ENCODE data around the gene PRKN.

DNA sequence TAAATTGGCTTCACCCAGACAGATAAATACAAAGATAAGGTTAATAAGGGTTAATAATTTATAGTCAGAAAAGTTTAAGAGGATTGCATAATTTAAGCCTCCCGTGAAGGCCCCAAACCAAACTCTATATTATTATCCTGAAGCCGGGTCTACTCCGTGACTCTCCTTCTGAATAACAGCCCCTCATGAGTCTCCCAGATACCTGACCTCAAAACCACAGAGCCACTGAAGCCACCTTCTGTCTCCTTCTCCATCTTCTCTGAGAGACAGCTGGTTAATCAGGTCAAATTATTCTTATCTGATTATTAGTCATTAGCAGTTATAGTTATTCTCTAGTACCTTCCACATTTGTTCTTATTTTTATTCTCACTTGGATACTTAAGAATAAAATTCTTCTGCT is 884.5 kb downstream of the PRKN start:
- TF ChIP-seq, protein P1, sequence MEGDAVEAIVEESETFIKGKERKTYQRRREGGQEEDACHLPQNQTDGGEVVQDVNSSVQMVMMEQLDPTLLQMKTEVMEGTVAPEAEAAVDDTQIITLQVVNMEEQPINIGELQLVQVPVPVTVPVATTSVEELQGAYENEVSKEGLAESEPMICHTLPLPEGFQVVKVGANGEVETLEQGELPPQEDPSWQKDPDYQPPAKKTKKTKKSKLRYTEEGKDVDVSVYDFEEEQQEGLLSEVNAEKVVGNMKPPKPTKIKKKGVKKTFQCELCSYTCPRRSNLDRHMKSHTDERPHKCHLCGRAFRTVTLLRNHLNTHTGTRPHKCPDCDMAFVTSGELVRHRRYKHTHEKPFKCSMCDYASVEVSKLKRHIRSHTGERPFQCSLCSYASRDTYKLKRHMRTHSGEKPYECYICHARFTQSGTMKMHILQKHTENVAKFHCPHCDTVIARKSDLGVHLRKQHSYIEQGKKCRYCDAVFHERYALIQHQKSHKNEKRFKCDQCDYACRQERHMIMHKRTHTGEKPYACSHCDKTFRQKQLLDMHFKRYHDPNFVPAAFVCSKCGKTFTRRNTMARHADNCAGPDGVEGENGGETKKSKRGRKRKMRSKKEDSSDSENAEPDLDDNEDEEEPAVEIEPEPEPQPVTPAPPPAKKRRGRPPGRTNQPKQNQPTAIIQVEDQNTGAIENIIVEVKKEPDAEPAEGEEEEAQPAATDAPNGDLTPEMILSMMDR (tag by site-specific recombination; IDR thresholded peaks at IDR 0.05) = no peak
- TF ChIP-seq YY2 (tag by site-specific recombination; IDR thresholded peaks at IDR 0.05) = no peak
- TF ChIP-seq HOXA7 (CRISPR knock-in tag; IDR thresholded peaks at IDR 0.05; ENCODE audit: borderline replicate concordance) = no peak
- TF ChIP-seq FEZF1 (tag by site-specific recombination; IDR thresholded peaks at IDR 0.05) = no peak
- TF ChIP-seq, protein P2, sequence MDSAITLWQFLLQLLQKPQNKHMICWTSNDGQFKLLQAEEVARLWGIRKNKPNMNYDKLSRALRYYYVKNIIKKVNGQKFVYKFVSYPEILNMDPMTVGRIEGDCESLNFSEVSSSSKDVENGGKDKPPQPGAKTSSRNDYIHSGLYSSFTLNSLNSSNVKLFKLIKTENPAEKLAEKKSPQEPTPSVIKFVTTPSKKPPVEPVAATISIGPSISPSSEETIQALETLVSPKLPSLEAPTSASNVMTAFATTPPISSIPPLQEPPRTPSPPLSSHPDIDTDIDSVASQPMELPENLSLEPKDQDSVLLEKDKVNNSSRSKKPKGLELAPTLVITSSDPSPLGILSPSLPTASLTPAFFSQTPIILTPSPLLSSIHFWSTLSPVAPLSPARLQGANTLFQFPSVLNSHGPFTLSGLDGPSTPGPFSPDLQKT (IDR thresholded peaks at IDR 0.05; ENCODE audit: borderline replicate concordance, low read depth, low read length) = no peak
- TF ChIP-seq, protein P3, sequence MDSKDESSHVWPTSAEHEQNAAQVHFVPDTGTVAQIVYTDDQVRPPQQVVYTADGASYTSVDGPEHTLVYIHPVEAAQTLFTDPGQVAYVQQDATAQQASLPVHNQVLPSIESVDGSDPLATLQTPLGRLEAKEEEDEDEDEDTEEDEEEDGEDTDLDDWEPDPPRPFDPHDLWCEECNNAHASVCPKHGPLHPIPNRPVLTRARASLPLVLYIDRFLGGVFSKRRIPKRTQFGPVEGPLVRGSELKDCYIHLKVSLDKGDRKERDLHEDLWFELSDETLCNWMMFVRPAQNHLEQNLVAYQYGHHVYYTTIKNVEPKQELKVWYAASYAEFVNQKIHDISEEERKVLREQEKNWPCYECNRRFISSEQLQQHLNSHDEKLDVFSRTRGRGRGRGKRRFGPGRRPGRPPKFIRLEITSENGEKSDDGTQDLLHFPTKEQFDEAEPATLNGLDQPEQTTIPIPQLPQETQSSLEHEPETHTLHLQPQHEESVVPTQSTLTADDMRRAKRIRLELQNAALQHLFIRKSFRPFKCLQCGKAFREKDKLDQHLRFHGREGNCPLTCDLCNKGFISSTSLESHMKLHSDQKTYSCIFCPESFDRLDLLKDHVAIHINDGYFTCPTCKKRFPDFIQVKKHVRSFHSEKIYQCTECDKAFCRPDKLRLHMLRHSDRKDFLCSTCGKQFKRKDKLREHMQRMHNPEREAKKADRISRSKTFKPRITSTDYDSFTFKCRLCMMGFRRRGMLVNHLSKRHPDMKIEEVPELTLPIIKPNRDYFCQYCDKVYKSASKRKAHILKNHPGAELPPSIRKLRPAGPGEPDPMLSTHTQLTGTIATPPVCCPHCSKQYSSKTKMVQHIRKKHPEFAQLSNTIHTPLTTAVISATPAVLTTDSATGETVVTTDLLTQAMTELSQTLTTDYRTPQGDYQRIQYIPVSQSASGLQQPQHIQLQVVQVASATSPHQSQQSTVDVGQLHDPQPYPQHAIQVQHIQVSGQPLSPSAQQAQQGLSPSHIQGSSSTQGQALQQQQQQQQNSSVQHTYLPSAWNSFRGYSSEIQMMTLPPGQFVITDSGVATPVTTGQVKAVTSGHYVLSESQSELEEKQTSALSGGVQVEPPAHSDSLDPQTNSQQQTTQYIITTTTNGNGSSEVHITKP (tag by site-specific recombination; IDR thresholded peaks at IDR 0.05) = no peak
- TF ChIP-seq ZNF174 (tag by site-specific recombination; IDR thresholded peaks at IDR 0.05) = no peak
- TF ChIP-seq, protein P4, sequence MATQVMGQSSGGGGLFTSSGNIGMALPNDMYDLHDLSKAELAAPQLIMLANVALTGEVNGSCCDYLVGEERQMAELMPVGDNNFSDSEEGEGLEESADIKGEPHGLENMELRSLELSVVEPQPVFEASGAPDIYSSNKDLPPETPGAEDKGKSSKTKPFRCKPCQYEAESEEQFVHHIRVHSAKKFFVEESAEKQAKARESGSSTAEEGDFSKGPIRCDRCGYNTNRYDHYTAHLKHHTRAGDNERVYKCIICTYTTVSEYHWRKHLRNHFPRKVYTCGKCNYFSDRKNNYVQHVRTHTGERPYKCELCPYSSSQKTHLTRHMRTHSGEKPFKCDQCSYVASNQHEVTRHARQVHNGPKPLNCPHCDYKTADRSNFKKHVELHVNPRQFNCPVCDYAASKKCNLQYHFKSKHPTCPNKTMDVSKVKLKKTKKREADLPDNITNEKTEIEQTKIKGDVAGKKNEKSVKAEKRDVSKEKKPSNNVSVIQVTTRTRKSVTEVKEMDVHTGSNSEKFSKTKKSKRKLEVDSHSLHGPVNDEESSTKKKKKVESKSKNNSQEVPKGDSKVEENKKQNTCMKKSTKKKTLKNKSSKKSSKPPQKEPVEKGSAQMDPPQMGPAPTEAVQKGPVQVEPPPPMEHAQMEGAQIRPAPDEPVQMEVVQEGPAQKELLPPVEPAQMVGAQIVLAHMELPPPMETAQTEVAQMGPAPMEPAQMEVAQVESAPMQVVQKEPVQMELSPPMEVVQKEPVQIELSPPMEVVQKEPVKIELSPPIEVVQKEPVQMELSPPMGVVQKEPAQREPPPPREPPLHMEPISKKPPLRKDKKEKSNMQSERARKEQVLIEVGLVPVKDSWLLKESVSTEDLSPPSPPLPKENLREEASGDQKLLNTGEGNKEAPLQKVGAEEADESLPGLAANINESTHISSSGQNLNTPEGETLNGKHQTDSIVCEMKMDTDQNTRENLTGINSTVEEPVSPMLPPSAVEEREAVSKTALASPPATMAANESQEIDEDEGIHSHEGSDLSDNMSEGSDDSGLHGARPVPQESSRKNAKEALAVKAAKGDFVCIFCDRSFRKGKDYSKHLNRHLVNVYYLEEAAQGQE (tag by site-specific recombination; IDR thresholded peaks at IDR 0.05) = no peak
- no peak for TF ChIP-seq ZNF121 (tag by site-specific recombination; IDR thresholded peaks at IDR 0.05)
- no peak for TF ChIP-seq ZNF560 (tag by site-specific recombination; IDR thresholded peaks at IDR 0.05; ENCODE audit: borderline replicate concordance)
- no peak for TF ChIP-seq PBX3 (CRISPR knock-in tag; IDR thresholded peaks at IDR 0.05)
- TF ChIP-seq MYNN (tag by site-specific recombination; IDR thresholded peaks at IDR 0.05; ENCODE audit: borderline replicate concordance) = no peak
- TF ChIP-seq ZNF169 (tag by site-specific recombination; IDR thresholded peaks at IDR 0.05) = no peak
